ENCODE data around the gene B3GNT8. TPM values are rescaled to one million over a fixed set of nuclear protein-coding genes. Genes with fewer than 3 reads are reported as not detected.

Gene B3GNT8
- total and polyA plus RNA-seq, 2 of the 4 experiments (the other 2 are of a cell fraction): 0.36 TPM

DNA sequence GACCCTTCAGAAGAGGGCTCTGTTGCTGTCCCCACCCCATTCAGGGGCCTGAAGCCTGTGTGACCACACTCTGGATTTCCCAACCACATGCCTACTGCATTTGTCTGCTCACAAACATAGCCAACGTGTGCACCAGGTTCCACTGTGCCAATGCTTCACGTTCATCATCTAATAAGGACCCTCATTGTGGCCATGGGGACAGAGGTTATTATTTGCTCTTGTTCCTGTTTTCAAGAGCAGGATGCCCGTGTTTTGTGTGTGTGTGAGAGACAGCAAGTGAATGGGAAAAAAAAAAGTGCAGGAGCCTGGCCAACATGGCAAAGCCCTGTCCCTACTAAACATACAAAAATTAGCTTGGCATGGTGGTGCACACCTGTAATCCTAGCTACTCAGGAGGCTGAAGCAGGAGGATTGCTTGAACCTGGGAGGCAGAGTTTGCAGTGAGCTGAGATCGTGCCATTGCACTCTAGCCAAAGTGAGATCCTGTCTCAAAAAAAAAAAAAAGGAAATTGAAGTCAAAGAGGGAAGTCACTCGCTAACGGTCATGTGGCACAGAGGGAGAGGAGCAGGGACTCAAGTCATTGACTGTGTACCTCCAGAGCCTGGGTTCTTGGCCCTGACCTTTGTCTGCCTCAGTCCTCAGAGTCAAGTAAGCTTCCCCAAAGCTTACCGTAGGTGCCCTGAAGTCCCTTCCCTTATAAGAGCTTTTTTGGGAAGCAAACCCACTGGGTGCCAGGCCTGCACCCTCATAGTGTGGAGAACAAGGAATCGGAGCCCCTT, 6.9 kb downstream of the B3GNT8 start:
- Histone ChIP-seq H2AK5ac (ENCODE audit: low read depth, low read length) (no peak overlapping the region), H4K5ac (ENCODE audit: low read depth, low read length) (no peak overlapping the region), H3K4ac (ENCODE audit: low read depth, low read length) (no peak overlapping the region), H4K91ac (ENCODE audit: insufficient read depth, low read depth, low read length) (no peak overlapping the region), H3K36me3 (ENCODE audit: control insufficient read depth, insufficient read depth, low read length) (peaks cover 56% of the 10 kb centered on the region), H2BK20ac (ENCODE audit: low read depth, low read length) (no peak overlapping the region), H3K4me3 (ENCODE audit: insufficient read depth, low read depth, low read length) (no peak overlapping the region), H3K4me1 (ENCODE audit: control insufficient read depth, insufficient read depth, low read length) (no peaks in the 10 kb centered on the region), H2BK15ac (ENCODE audit: low read depth, low read length) (no peak overlapping the region), H3K56ac (ENCODE audit: extremely low read depth, insufficient read depth, low read length) (no peak overlapping the region), H3K79me1 (ENCODE audit: low read depth in 1 of 2, low read length in 2 of 2) (no peaks in the 10 kb centered on the region), H3K9ac (ENCODE audit: low read depth, low read length) (no peak overlapping the region), H4K20me1 (ENCODE audit: insufficient read depth, low read length) (no peaks in the 10 kb centered on the region), H3K9me1 (ENCODE audit: insufficient read depth, low read length) (no peaks in the 10 kb centered on the region; the same call in 1 of the 2 replicates), H2AFZ (replicated peaks; ENCODE audit: low read length, poor library complexity) (no peak overlapping the region), H3K18ac (ENCODE audit: low read depth, low read length) (no peak overlapping the region), H2BK5ac (ENCODE audit: low read depth, low read length, poor library complexity, severe bottlenecking) (no peak overlapping the region), H2BK120ac (ENCODE audit: low read depth, low read length) (no peak overlapping the region), H2AK9ac (replicated peaks; ENCODE audit: low read depth, low read length, poor library complexity) (no peak overlapping the region), H3K4me2 (ENCODE audit: low read depth, low read length) (no peak overlapping the region), H3K9me3 (ENCODE audit: control insufficient read depth, insufficient read depth, low read length) (no peaks in the 10 kb centered on the region), H3K23ac (ENCODE audit: low read depth, low read length) (no peak overlapping the region), H3K14ac (replicated peaks; ENCODE audit: low read depth, low read length) (no peak overlapping the region), H3K27me3 (ENCODE audit: control insufficient read depth, insufficient read depth, low read length) (no peaks in the 10 kb centered on the region), H3K27ac (ENCODE audit: insufficient read depth, low read length) (no peak overlapping the region), H4K8ac (ENCODE audit: low read depth in 2 of 2, low read length in 2 of 2) (no peak overlapping the region)
- in situ Hi-C loops (cut with MboI; ENCODE audit: low sequenced_read_pairs): no loop called here
- ChIA-PET CTCF (no interaction called here), POLR2A (ENCODE audit: unreplicated experiment) (no interaction called here)
- intact Hi-C loops (cut with micrococcal nuclease): loop anchor here (10.0 kb wide), 1 partner anchor 215 kb away; no protein-coding TSS in a partner anchor
- WGBS, 2 experiments (ENCODE audit: extremely low coverage in 2 of 2, insufficient read length in 1 of 2): 93% methylated on average over 3 of the region's 8 CpGs; no CpG with 5 or more reads in 1 of the 2 experiments
- TF ChIP-seq RCOR1 (IDR thresholded peaks at IDR 0.05; ENCODE audit: insufficient replicate concordance, low read length): no peak
- TF ChIP-seq NFE2L2 (IDR thresholded peaks at IDR 0.05; ENCODE audit: low read depth, low read length): no peak
- no peak for TF ChIP-seq POLR2A (IDR thresholded peaks at IDR 0.05; ENCODE audit: low read depth, low read length)
- TF ChIP-seq FOS (IDR thresholded peaks at IDR 0.05; ENCODE audit: low read depth, low read length): no peak
- no peak for TF ChIP-seq RAD21 (IDR thresholded peaks at IDR 0.05; ENCODE audit: low read length)
- TF ChIP-seq SMC3 (IDR thresholded peaks at IDR 0.05; ENCODE audit: low read depth, low read length): no peak
- no peak for TF ChIP-seq CHD1 (IDR thresholded peaks at IDR 0.05; ENCODE audit: low read depth, low read length)
- TF ChIP-seq, protein P1, sequence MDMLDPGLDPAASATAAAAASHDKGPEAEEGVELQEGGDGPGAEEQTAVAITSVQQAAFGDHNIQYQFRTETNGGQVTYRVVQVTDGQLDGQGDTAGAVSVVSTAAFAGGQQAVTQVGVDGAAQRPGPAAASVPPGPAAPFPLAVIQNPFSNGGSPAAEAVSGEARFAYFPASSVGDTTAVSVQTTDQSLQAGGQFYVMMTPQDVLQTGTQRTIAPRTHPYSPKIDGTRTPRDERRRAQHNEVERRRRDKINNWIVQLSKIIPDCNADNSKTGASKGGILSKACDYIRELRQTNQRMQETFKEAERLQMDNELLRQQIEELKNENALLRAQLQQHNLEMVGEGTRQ (IDR thresholded peaks at IDR 0.05; ENCODE audit: low read depth, low read length): no peak
- TF ChIP-seq MAZ (IDR thresholded peaks at IDR 0.05; ENCODE audit: borderline replicate concordance, low read depth, low read length): no peak
- TF ChIP-seq BHLHE40 (IDR thresholded peaks at IDR 0.05; ENCODE audit: low read depth, low read length): no peak
- TF ChIP-seq, protein P2, sequence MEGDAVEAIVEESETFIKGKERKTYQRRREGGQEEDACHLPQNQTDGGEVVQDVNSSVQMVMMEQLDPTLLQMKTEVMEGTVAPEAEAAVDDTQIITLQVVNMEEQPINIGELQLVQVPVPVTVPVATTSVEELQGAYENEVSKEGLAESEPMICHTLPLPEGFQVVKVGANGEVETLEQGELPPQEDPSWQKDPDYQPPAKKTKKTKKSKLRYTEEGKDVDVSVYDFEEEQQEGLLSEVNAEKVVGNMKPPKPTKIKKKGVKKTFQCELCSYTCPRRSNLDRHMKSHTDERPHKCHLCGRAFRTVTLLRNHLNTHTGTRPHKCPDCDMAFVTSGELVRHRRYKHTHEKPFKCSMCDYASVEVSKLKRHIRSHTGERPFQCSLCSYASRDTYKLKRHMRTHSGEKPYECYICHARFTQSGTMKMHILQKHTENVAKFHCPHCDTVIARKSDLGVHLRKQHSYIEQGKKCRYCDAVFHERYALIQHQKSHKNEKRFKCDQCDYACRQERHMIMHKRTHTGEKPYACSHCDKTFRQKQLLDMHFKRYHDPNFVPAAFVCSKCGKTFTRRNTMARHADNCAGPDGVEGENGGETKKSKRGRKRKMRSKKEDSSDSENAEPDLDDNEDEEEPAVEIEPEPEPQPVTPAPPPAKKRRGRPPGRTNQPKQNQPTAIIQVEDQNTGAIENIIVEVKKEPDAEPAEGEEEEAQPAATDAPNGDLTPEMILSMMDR (conservative IDR thresholded peaks at IDR 0.05; ENCODE audit: low read depth, low read length): no peak
- TF ChIP-seq CEBPB (IDR thresholded peaks at IDR 0.05; ENCODE audit: low read depth, low read length): no peak
- no peak for ATAC-seq (ENCODE audit: low read depth)
- BruUV-seq (replicated peaks): no TSS peak
- DNase-seq: no peak
- dilution Hi-C loops (cut with HindIII; ENCODE audit: low sequenced_read_pairs, unreplicated experiment): no loop called here
